Activated T-cell treated with anti-CD3 and anti-CD28 coated beads, Interleukin-2, amount 50 U/mL, for 72 hours (primary cell): ENCODE measurements around the gene ATAD2B. TPM values are rescaled to one million over a fixed set of nuclear protein-coding genes. Genes with fewer than 3 reads are reported as not detected.

Experiments used
- ATAC-seq, 2 donors: fragments of 150-1000 bp; cut with Tn5 transposase; replicated peaks in 1 of 2; 2 replicates each; pipeline ENCODE4 v1.10.0; 2021; ENCODE audit warnings: moderate library complexity in 2 of 2, mild to moderate bottlenecking in 1 of 2
- DNase-seq, 2 donors: peaks; one replicate each; pipeline ENCODE4 v3.0.0; 2021 to 2022; ENCODE audit warnings: mixed read lengths in 1 of 2
- H3K27ac Mint-ChIP-seq: one replicate; pipeline ENCODE4 v1.8.0; 2022; ENCODE audit warnings: mild to moderate bottlenecking, moderate library complexity, mixed read lengths
- H3K27me3 Mint-ChIP-seq: one replicate; pipeline ENCODE4 v1.8.0; 2022; ENCODE audit warnings: low read depth, mixed read lengths
- H3K36me3 Mint-ChIP-seq, 2 donors: one replicate each; pipeline ENCODE4 v1.8.0; 2022; ENCODE audit warnings: mixed read lengths in 2 of 2, mild to moderate bottlenecking in 1 of 2; ENCODE audit not compliant: insufficient read depth in 2 of 2
- H3K4me1 Mint-ChIP-seq: one replicate; pipeline ENCODE4 v1.8.0; 2022; ENCODE audit warnings: low read depth, mixed read lengths
- H3K4me3 Mint-ChIP-seq, 2 donors: one replicate each; pipeline ENCODE4 v1.8.0; 2022; ENCODE audit warnings: mild to moderate bottlenecking in 2 of 2, mixed read lengths in 2 of 2, moderate library complexity in 2 of 2
- H3K9me3 Mint-ChIP-seq, 2 donors: one replicate each; pipeline ENCODE4 v1.8.0; 2022; ENCODE audit warnings: mixed read lengths in 2 of 2
- total RNA-seq, 2 donors: library from RNA; stranded (reverse); gene quantifications; one replicate each; pipeline ENCODE4 v1.2.3, GENCODE V29; 2022

ATAD2B gene
- total RNA-seq, 2 donors from 2014 or later: 26.1 to 26.6 TPM

DNA sequence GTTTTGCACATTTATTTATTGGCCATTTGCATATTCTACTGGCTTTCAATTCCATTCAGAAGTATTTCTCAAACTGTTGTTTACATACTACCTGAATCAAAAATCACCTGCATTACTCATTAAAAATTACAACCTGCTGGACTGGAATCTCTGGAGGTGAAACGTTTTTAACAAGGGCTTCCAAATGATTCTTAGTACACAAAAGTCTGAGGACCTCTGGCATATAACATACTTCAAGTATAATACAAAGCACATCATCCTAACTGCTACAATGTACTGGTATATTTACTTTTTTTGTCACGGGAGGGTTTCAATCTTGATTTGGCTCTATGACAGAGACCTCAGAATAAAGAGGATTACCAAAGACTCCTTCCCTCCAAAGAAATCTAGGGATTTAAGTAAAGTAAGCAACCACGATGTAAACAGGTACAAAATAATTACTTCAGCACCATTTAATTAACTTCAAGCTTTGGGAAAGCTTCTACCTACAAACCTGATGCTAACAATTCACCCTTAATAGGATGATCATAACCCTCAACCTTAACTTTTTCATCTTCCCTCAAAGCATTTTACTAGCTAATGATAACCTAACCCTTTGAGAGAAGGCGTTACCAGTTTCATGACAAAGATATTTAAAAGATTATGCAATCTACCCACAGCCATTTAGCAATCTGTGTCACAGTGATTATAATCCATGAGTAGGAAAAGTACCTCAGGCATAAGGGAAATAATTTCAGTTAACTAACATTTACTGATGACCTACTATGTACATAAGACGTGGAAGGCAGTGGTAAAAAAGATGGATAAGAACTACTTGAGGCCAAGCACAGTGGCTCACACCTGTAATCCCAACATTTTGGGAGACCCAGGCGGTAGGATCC lies 24.7 kb downstream of the ATAD2B start:
- Mint-ChIP-seq H3K4me1 (peaks cover 23% of the 10 kb centered on the region), H3K36me3 (no peaks in the 10 kb centered on the region), H3K9me3 (no peaks in the 10 kb centered on the region), H3K27ac (no peak overlapping the region), H3K4me3 (no peak overlapping the region), H3K27me3 (no peaks in the 10 kb centered on the region)
- ATAC-seq: no peak
- DNase-seq: no peak

DNA sequence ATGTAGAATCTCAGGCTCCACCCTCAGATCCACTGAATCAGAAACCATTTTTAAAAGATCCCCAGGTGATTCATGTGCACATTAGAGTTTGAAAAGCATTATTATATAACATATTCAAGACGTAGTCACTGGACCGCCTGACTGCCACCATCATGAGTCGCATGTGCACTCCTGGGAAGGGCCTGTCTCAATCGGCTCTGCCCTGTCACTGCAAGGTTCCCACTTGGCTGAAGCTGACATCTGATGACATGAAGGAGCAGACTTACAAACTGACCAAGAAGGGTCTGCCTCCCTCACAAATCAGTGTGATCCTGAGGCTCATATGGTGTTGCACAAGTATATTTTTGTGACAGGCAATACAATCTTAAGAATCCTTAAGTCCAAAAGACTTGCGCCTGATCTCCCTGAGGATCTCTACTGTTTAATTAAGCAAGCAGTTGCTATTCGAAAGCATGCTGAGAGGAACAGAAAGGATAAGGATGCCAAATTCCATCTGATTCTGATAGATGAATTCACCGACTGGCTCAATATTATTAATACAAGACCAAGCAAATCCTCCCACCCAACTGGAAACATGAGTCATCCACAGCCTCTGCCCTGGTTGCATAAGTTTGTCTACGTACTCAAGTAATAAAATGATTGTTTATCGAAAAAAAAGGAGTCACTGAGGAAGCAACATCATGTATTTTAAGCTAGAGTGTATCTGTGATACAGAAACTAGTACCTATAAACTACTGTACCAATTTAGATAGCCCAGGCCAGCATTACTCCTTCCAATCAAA lies 26.2 kb downstream of the ATAD2B start:
- Mint-ChIP-seq H3K27me3 (no peaks in the 10 kb centered on the region), H3K9me3 (no peaks in the 10 kb centered on the region), H3K36me3 (no peaks in the 10 kb centered on the region), H3K27ac (no peak overlapping the region), H3K4me1 (peaks cover 29% of the 10 kb centered on the region), H3K4me3 (no peak overlapping the region)
- ATAC-seq (peak in 1 of 2 donors; percentile 35), DNase-seq (no peak)

DNA sequence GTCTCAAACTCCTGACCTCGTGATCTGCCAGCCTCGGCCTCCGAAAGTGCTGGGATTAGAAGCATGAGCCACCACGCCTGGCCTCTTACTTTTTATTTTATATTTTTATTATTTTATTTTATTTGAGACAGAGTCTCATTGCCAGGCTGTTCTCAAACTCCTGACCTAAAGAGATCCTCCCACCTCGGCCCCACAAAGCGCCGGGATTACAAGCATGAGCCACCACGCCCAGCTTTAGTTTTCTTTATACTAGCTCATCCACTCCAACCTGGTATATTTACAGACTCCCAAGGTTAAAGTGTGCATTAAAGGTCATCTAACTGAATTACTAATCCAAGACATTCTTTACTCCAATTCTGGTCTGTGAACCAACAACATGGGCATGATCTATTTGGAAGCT lies 26.8 kb downstream of the ATAD2B start:
- DNase-seq (no peak), ATAC-seq (no peak)
- Mint-ChIP-seq H3K27me3 (no peaks in the 10 kb centered on the region), H3K27ac (no peak overlapping the region), H3K4me1 (peaks cover 29% of the 10 kb centered on the region), H3K9me3 (no peaks in the 10 kb centered on the region), H3K36me3 (no peaks in the 10 kb centered on the region), H3K4me3 (no peak overlapping the region)

GRCh38 chr2:23871206-23871605 lies 55.7 kb downstream of the ATAD2B start:
- Mint-ChIP-seq H3K4me1 (peaks cover 11% of the 10 kb centered on the region), H3K9me3 (no peaks in the 10 kb centered on the region), H3K27me3 (no peaks in the 10 kb centered on the region), H3K36me3 (peaks cover 3 to 24% of the 10 kb centered on the region in 2 donors), H3K27ac (no peak overlapping the region), H3K4me3 (no peak overlapping the region)
- DNase-seq (no peak), ATAC-seq (no peak)

DNA sequence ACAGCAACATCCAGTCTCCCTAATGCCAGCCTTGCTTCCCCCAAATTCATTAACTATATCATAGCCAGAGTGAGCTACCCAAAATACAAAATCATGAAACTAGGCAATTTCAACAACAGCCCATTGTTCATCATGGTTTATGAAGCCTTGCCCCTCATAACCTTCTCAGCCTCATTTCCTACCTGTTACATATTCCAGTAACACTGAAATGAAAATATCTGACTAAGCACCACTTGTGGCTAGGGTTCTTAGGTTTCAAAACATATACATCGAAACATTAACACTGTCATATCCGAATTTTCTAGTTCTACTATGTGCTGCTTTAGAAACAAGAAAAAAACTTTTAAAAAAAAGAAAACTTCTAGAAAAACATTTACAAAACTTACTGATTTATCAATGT lies 59.5 kb downstream of the ATAD2B start:
- H3K36me3 Mint-ChIP-seq: peaks cover 3 to 13% of the 10 kb centered on the region in 2 donors
- peak overlapping the region in 1 of 2 donors; percentile 36 for H3K4me3 Mint-ChIP-seq
- no peaks in the 10 kb centered on the region for H3K27me3 Mint-ChIP-seq
- DNase-seq (peak in 1 of 2 donors; percentile 11), ATAC-seq (peak; percentile 92 to 99)
- H3K9me3 Mint-ChIP-seq: no peaks in the 10 kb centered on the region
- peak overlapping the region; percentile 76 for H3K27ac Mint-ChIP-seq
- peaks cover 11% of the 10 kb centered on the region for H3K4me1 Mint-ChIP-seq

GRCh38 chr2:23862716-23863426 lies 64.1 kb downstream of the ATAD2B start:
- DNase-seq: no peak
- Mint-ChIP-seq H3K4me1 (peaks cover 10% of the 10 kb centered on the region), H3K27ac (no peak overlapping the region), H3K36me3 (peaks cover 3 to 12% of the 10 kb centered on the region in 2 donors), H3K9me3 (no peaks in the 10 kb centered on the region), H3K4me3 (no peak overlapping the region), H3K27me3 (no peaks in the 10 kb centered on the region)
- ATAC-seq: no peak

DNA sequence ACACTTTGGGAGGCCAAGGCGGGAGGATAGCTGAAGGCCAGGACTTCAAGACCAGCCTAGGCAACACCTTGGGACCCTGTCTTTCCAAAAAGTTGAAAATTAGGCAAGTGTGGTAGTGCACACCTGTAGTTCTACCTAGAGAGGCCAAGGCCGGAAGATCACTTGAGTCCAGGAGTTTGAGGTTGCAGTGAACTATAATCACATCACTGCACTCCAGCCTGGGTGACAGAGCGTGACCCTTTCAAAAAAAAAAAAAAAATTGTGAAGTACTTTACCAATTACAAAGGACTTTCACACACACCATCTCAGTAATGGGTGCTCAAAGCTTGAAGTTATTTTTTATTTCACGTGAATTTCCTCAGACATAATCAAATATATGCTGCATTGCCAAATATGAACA lies 65.0 kb downstream of the ATAD2B start:
- no peak for ATAC-seq
- H3K4me1 Mint-ChIP-seq: peaks cover 1% of the 10 kb centered on the region
- H3K36me3 Mint-ChIP-seq: peaks cover 1 to 7% of the 10 kb centered on the region in 2 donors
- no peaks in the 10 kb centered on the region for H3K27me3 Mint-ChIP-seq
- H3K27ac Mint-ChIP-seq: no peak overlapping the region
- H3K9me3 Mint-ChIP-seq: no peaks in the 10 kb centered on the region
- no peak for DNase-seq
- no peak overlapping the region for H3K4me3 Mint-ChIP-seq

DNA sequence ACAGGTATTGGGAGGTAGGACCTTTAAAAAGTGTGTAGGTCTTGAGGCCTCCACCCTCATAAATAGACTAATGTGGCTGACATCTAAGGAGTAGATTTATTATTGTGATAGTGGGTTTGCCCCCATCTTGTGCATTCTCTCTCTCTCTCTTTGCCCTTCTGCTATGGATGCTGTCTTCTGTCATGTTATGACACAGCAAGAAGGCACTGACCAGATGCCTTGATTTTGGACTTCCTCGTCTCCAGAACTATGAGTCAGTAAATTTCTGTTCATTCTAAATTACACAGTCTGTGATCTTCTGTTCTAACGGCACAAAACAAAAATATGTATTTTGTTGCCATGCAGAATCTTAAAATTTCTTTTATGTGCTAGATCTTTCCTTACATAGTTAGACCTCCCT lies 66.9 kb downstream of the ATAD2B start:
- Mint-ChIP-seq H3K4me3 (no peak overlapping the region), H3K9me3 (no peaks in the 10 kb centered on the region), H3K36me3 (peaks cover 0 to 6% of the 10 kb centered on the region in 2 donors), H3K4me1 (no peaks in the 10 kb centered on the region), H3K27me3 (no peaks in the 10 kb centered on the region), H3K27ac (no peak overlapping the region)
- no peak for DNase-seq
- no peak for ATAC-seq

DNA sequence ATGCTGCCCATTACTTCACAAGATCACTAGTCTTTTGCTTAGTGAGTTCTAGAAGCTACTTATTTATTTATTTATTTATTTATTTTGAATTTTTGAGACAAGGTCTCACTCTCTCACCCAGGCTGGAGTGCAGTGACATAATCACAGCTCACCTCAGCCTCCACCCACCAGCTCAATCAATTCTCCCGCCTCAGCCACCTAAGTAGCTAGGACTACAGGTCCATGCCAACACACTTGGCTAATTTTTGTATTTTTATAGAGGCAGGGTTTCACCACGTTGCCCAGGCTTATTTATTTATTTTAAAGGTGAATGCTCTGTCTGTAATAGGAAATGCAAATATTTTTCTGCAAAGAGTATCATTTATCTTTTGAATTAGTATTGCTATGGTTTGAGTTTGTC lies 67.7 kb downstream of the ATAD2B start:
- Mint-ChIP-seq H3K27ac (no peak overlapping the region), H3K4me3 (no peak overlapping the region), H3K36me3 (peaks cover 0 to 4% of the 10 kb centered on the region in 2 donors), H3K4me1 (no peaks in the 10 kb centered on the region), H3K9me3 (no peaks in the 10 kb centered on the region), H3K27me3 (no peaks in the 10 kb centered on the region)
- ATAC-seq (no peak), DNase-seq (no peak)

GRCh38 chr2:23850564-23851256 lies 76.2 kb downstream of the ATAD2B start:
- Mint-ChIP-seq H3K36me3 (no peaks in the 10 kb centered on the region), H3K4me1 (peaks cover 6% of the 10 kb centered on the region), H3K9me3 (no peaks in the 10 kb centered on the region), H3K4me3 (no peak overlapping the region), H3K27ac (no peak overlapping the region), H3K27me3 (no peaks in the 10 kb centered on the region)
- ATAC-seq: no peak
- DNase-seq: no peak

GRCh38 chr2:23844905-23845304 lies 82.0 kb downstream of the ATAD2B start:
- no peaks in the 10 kb centered on the region for H3K27me3 Mint-ChIP-seq
- DNase-seq (no peak), ATAC-seq (no peak)
- H3K9me3 Mint-ChIP-seq: no peaks in the 10 kb centered on the region
- H3K27ac Mint-ChIP-seq: no peak overlapping the region
- peaks cover 9% of the 10 kb centered on the region for H3K4me1 Mint-ChIP-seq
- no peak overlapping the region for H3K4me3 Mint-ChIP-seq
- peaks cover 3 to 18% of the 10 kb centered on the region in 2 donors for H3K36me3 Mint-ChIP-seq

DNA sequence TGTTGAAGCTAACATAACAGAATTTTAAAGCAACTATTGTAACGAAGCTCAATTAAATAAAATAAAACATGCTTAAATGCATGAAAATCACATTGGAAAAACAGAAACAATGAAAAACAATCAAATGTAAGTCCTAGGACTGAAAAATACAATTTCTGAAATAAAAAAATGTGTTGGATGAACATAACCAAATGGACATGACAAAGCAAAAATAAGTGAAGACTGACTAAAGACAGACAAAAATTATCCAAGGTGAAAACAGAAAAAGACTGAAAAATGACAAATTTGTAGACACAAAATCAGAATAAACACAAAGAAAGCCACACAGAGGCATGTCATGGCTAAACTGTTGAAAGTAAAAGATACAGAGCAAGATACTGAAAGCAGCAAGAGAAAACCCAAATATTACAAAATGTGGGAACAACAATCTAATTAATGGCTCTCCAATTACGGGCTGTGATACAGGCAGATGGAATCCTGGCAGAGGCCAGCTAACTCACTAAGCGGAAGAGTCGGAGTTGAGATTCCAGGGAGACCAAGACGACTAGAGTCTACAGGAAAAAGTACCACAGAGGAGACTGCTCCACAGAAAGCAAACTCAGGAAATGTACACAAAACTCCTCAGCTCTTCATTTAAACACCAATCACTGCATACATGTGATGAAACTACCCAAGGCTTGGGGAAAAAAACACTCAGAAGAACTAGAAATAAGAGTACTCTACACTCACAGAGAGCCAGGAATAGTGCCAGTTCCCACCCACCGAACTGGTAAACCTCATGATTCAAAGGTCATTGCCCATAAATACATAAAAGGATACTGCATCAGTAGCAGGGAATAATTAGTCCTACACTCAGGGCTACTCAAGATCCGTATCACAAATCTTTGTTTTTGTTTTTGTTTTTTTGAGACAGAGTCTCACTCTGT lies 83.6 kb downstream of the ATAD2B start:
- DNase-seq: no peak
- ATAC-seq: no peak
- peaks cover 9% of the 10 kb centered on the region for H3K4me1 Mint-ChIP-seq
- peaks cover 3 to 18% of the 10 kb centered on the region in 2 donors for H3K36me3 Mint-ChIP-seq
- no peak overlapping the region for H3K27ac Mint-ChIP-seq
- no peaks in the 10 kb centered on the region for H3K9me3 Mint-ChIP-seq
- no peak overlapping the region for H3K4me3 Mint-ChIP-seq
- no peaks in the 10 kb centered on the region for H3K27me3 Mint-ChIP-seq
